Muscle layer of duodenum (tissue), 2 donors: ENCODE results near the gene MYRIP.

Experiments used
- H3K27ac ChIP-seq: one replicate; pipeline ENCODE4 v1.7.0; 2013; ENCODE audit warnings: mild to moderate bottlenecking, low read length
- H3K27me3 ChIP-seq: one replicate; pipeline ENCODE4 v1.7.0; 2013; ENCODE audit warnings: low read depth, mild to moderate bottlenecking, control low read depth, low read length
- H3K36me3 ChIP-seq, 2 donors: one replicate each; pipeline ENCODE4 v1.7.0; 2013; ENCODE audit warnings: low read length in 2 of 2, control low read depth in 1 of 2, mild to moderate bottlenecking in 1 of 2; ENCODE audit not compliant: insufficient read depth in 2 of 2, control insufficient read depth in 1 of 2
- H3K4me1 ChIP-seq, 2 donors: one replicate each; pipeline ENCODE4 v1.7.0; 2013; ENCODE audit warnings: low read length in 2 of 2, mild to moderate bottlenecking in 2 of 2, control low read depth in 1 of 2, moderate library complexity in 1 of 2; ENCODE audit not compliant: insufficient read depth in 2 of 2, control insufficient read depth in 1 of 2
- H3K4me3 ChIP-seq, 2 donors: one replicate each; pipeline ENCODE4 v1.7.0; 2013; ENCODE audit warnings: low read length in 2 of 2, low read depth in 1 of 2, mild to moderate bottlenecking in 1 of 2
- H3K9me3 ChIP-seq, 2 donors: one replicate each; pipeline ENCODE4 v1.7.0; 2013; ENCODE audit warnings: low read length in 2 of 2, control low read depth in 1 of 2, mild to moderate bottlenecking in 1 of 2; ENCODE audit not compliant: control insufficient read depth in 1 of 2
- donor health status: healthy.

Gene MYRIP

GRCh38 chr3:39849992-39850715, 40.7 kb downstream of the MYRIP start:
- Histone ChIP-seq H3K36me3 (no peaks in the 10 kb centered on the region), H3K27ac (no peak overlapping the region), H3K27me3 (no peaks in the 10 kb centered on the region), H3K9me3 (peaks cover 0 to 4% of the 10 kb centered on the region in 2 donors), H3K4me1 (no peaks in the 10 kb centered on the region), H3K4me3 (no peak overlapping the region)

- H3K36me3 ChIP-seq: no peaks in the 10 kb centered on the region
- no peak overlapping the region for H3K27ac ChIP-seq
- H3K9me3 ChIP-seq: peaks cover 0 to 4% of the 10 kb centered on the region in 2 donors
- H3K4me3 ChIP-seq: no peak overlapping the region
- no peaks in the 10 kb centered on the region for H3K4me1 ChIP-seq
- no peaks in the 10 kb centered on the region for H3K27me3 ChIP-seq
Observed at GRCh38 chr3:39850716-39851032, 41.3 kb downstream of the MYRIP start.

- no peaks in the 10 kb centered on the region for H3K36me3 ChIP-seq
- no peaks in the 10 kb centered on the region for H3K4me1 ChIP-seq
- H3K9me3 ChIP-seq: peaks cover 0 to 4% of the 10 kb centered on the region in 2 donors
- H3K27me3 ChIP-seq: no peaks in the 10 kb centered on the region
- H3K4me3 ChIP-seq: no peak overlapping the region
- H3K27ac ChIP-seq: no peak overlapping the region
Observed at GRCh38 chr3:39855517-39855916, 46.1 kb downstream of the MYRIP start.

- Histone ChIP-seq H3K9me3 (peaks cover 0 to 3% of the 10 kb centered on the region in 2 donors), H3K27ac (no peak overlapping the region), H3K4me1 (no peaks in the 10 kb centered on the region), H3K36me3 (no peaks in the 10 kb centered on the region), H3K4me3 (no peak overlapping the region), H3K27me3 (no peaks in the 10 kb centered on the region)
Observed at GRCh38 chr3:39869890-39870289, 60.5 kb downstream of the MYRIP start.

- Histone ChIP-seq H3K36me3 (no peaks in the 10 kb centered on the region), H3K27me3 (no peaks in the 10 kb centered on the region), H3K4me1 (no peaks in the 10 kb centered on the region), H3K27ac (no peak overlapping the region), H3K9me3 (peaks cover 0 to 3% of the 10 kb centered on the region in 2 donors), H3K4me3 (no peak overlapping the region)
Observed at GRCh38 chr3:39870706-39871105, 61.3 kb downstream of the MYRIP start.

GRCh38 chr3:39879581-39879980, 70.2 kb downstream of the MYRIP start:
- no peaks in the 10 kb centered on the region for H3K4me1 ChIP-seq
- no peak overlapping the region for H3K27ac ChIP-seq
- H3K27me3 ChIP-seq: no peaks in the 10 kb centered on the region
- H3K9me3 ChIP-seq: no peaks in the 10 kb centered on the region
- no peak overlapping the region for H3K4me3 ChIP-seq
- no peaks in the 10 kb centered on the region for H3K36me3 ChIP-seq

- Histone ChIP-seq H3K27me3 (no peaks in the 10 kb centered on the region), H3K27ac (no peak overlapping the region), H3K4me1 (no peaks in the 10 kb centered on the region), H3K9me3 (no peaks in the 10 kb centered on the region), H3K36me3 (no peaks in the 10 kb centered on the region), H3K4me3 (no peak overlapping the region)
Observed at GRCh38 chr3:39882111-39882510, 72.7 kb downstream of the MYRIP start.

GRCh38 chr3:39892068-39892467, 82.7 kb downstream of the MYRIP start:
- no peaks in the 10 kb centered on the region for H3K36me3 ChIP-seq
- no peaks in the 10 kb centered on the region for H3K4me1 ChIP-seq
- H3K27me3 ChIP-seq: no peaks in the 10 kb centered on the region
- no peak overlapping the region for H3K4me3 ChIP-seq
- H3K9me3 ChIP-seq: no peaks in the 10 kb centered on the region
- H3K27ac ChIP-seq: no peak overlapping the region

- no peak overlapping the region for H3K4me3 ChIP-seq
Observed at GRCh38 chr3:39896184-39896583, 86.8 kb downstream of the MYRIP start.

GRCh38 chr3:39900462-39901002, 91.1 kb downstream of the MYRIP start:
- H3K27me3 ChIP-seq: no peaks in the 10 kb centered on the region
- no peaks in the 10 kb centered on the region for H3K4me1 ChIP-seq
- H3K27ac ChIP-seq: no peak overlapping the region
- no peaks in the 10 kb centered on the region for H3K36me3 ChIP-seq
- H3K9me3 ChIP-seq: no peaks in the 10 kb centered on the region
- H3K4me3 ChIP-seq: no peak overlapping the region

More at GRCh38 chr3:39896184-39896583, 86.8 kb downstream of the MYRIP start:
- Histone ChIP-seq H3K27ac (no peak overlapping the region), H3K36me3 (no peaks in the 10 kb centered on the region), H3K27me3 (no peaks in the 10 kb centered on the region), H3K9me3 (no peaks in the 10 kb centered on the region), H3K4me1 (no peaks in the 10 kb centered on the region)

GRCh38 chr3:39903253-39903652, 93.8 kb downstream of the MYRIP start:
- Histone ChIP-seq H3K27me3 (no peaks in the 10 kb centered on the region), H3K4me1 (no peaks in the 10 kb centered on the region), H3K27ac (no peak overlapping the region), H3K4me3 (no peak overlapping the region), H3K9me3 (no peaks in the 10 kb centered on the region), H3K36me3 (no peaks in the 10 kb centered on the region)

GRCh38 chr3:39905788-39906187, 96.4 kb downstream of the MYRIP start:
- no peaks in the 10 kb centered on the region for H3K27me3 ChIP-seq
- H3K9me3 ChIP-seq: no peaks in the 10 kb centered on the region
- no peaks in the 10 kb centered on the region for H3K36me3 ChIP-seq
- H3K27ac ChIP-seq: no peak overlapping the region
- H3K4me3 ChIP-seq: no peak overlapping the region
- H3K4me1 ChIP-seq: no peaks in the 10 kb centered on the region
